ENCODE results near the gene SETDB1. TPM values are rescaled to one million over a fixed set of nuclear protein-coding genes. Genes with fewer than 3 reads are reported as not detected.

Gene SETDB1
- total and polyA plus RNA-seq, 2 of the 13 experiments (the other 11 are each of a cell fraction or from before 2014, with no cell fraction given) = 33.1 to 34.6 TPM

DNA sequence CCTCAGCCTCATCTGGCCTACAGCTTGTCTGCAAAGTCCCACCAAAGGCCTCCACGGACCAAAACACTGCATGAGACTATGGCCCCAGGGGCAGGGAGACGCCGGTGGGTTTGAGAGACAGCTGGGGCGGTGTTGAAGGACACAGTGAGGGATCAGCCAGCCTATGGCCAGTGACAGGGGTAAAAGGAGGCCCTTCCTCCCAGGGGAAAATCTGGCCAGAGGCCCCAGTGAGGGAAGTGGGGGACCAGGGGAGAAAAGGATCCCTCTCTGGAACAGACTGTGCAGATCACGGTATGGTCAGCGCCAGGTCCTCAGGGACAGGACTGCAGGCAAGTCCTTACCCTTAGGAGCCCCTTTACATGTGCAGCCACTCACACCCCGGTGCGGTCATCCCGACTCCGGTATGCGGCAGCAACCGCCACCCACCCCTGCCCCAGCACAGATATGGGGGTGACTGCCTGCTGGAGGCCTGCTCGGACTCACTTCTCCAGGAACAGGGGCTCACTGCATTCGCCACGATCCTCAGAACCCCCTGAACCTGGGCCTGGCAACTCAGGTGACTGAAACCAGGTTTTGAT lies 47.2 kb downstream of the SETDB1 start (continued):
- no peak for TF ChIP-seq BCL3 (CRISPR knock-in tag; IDR thresholded peaks at IDR 0.05)
- TF ChIP-seq ZBTB26 (CRISPR knock-in tag; IDR thresholded peaks at IDR 0.05; ENCODE audit: borderline replicate concordance) = 0 out of 2 replicates have a peak, but pooled peaks have one; percentile 29
- no peak for TF ChIP-seq HIVEP1 (CRISPR knock-in tag; IDR thresholded peaks at IDR 0.05)
- no peak for TF ChIP-seq ZNF510 (CRISPR knock-in tag; IDR thresholded peaks at IDR 0.05; ENCODE audit: low read depth)
- TF ChIP-seq NFE2L1 (CRISPR knock-in tag; IDR thresholded peaks at IDR 0.05; ENCODE audit: borderline replicate concordance) = no peak
- peak; percentile 50; the same call in 1 of the 2 replicates for TF ChIP-seq NFKBIZ (CRISPR knock-in tag; IDR thresholded peaks at IDR 0.05)
- TF ChIP-seq ADNP (CRISPR knock-in tag; IDR thresholded peaks at IDR 0.05) = no peak
- TF ChIP-seq ZNF317 (CRISPR knock-in tag; IDR thresholded peaks at IDR 0.05) = 0 out of 2 replicates have a peak, but pooled peaks have one; percentile 31
- no peak for TF ChIP-seq RERE (CRISPR knock-in tag; IDR thresholded peaks at IDR 0.05; ENCODE audit: low read depth)
- 0 out of 2 replicates have a peak, but pooled peaks have one; percentile 51 for TF ChIP-seq ZNF430 (CRISPR knock-in tag; IDR thresholded peaks at IDR 0.05)
- no peak for TF ChIP-seq PAXIP1 (CRISPR knock-in tag; conservative IDR thresholded peaks at IDR 0.05)
- no peak for TF ChIP-seq ZNF713 (CRISPR knock-in tag; IDR thresholded peaks at IDR 0.05)
- TF ChIP-seq EEA1 (CRISPR knock-in tag; IDR thresholded peaks at IDR 0.05; ENCODE audit: borderline replicate concordance) = no peak
- no peak for TF ChIP-seq ZNF350 (CRISPR knock-in tag; IDR thresholded peaks at IDR 0.05; ENCODE audit: borderline replicate concordance, low read depth)
- TF ChIP-seq KAT7 (CRISPR knock-in tag; IDR thresholded peaks at IDR 0.05; ENCODE audit: borderline replicate concordance) = 0 out of 2 replicates have a peak, but pooled peaks have one; percentile 68
